ENCODE results near the gene COA8. TPM values are rescaled to one million over a fixed set of nuclear protein-coding genes. Genes with fewer than 3 reads are reported as not detected.

Gene COA8, protein sequence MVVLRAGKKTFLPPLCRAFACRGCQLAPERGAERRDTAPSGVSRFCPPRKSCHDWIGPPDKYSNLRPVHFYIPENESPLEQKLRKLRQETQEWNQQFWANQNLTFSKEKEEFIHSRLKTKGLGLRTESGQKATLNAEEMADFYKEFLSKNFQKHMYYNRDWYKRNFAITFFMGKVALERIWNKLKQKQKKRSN
- 25.9 and 29.2 TPM in 2 replicates for total RNA-seq

DNA sequence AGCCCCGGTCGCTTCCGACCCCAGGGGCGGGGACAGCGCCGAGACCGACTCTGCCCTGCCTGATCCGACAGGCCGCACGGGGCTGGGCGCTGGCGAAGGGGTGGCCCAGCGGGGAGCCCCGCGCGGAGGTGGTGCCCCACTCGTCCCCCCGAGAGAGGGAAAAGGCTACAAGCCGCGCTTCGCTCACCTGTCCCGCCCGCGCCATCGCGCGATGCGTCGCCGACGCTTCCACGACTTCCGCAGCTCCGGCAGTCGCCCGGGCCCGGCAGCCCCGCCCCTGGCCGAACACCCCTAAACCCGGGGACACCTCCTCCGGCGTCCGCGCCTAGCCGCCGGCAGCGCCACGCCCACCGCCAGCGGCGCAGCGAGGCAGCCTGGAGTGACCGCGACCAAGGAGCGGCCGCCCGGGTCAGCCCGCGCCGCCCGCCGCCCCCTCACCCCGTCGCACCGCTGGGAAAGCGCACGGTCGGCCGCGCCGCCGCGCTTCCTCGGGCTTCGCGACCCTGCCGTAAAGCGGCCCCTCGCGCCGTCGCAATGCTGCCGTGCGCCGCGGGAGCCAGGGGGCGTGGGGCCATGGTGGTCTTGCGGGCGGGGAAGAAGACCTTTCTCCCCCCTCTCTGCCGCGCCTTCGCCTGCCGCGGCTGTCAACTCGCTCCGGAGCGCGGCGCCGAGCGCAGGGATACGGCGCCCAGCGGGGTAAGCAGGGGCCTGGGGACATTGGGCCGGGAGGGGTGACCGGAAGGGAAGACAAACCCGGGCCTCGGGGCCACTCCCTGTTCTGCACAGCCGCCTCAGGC, at the start of gene COA8, which contains the start of gene BAG5:
COA8 (plus strand) TSS at position 532 of the 797 bp plus-strand sequence; CDS start at position 574, 42 bp downstream.
BAG5 (minus strand) TSS at position 229 of the 797 bp plus-strand sequence. CDS start 1,493 bp downstream, outside the sequence.
- intact Hi-C loops (cut with micrococcal nuclease), result loop anchor here (2.0 to 5.0 kb wide), 3 partner anchors 34 to 152 kb away; partner anchors contain the start of genes KLC1, TRMT61A, XRCC3 and ZFYVE21

DNA sequence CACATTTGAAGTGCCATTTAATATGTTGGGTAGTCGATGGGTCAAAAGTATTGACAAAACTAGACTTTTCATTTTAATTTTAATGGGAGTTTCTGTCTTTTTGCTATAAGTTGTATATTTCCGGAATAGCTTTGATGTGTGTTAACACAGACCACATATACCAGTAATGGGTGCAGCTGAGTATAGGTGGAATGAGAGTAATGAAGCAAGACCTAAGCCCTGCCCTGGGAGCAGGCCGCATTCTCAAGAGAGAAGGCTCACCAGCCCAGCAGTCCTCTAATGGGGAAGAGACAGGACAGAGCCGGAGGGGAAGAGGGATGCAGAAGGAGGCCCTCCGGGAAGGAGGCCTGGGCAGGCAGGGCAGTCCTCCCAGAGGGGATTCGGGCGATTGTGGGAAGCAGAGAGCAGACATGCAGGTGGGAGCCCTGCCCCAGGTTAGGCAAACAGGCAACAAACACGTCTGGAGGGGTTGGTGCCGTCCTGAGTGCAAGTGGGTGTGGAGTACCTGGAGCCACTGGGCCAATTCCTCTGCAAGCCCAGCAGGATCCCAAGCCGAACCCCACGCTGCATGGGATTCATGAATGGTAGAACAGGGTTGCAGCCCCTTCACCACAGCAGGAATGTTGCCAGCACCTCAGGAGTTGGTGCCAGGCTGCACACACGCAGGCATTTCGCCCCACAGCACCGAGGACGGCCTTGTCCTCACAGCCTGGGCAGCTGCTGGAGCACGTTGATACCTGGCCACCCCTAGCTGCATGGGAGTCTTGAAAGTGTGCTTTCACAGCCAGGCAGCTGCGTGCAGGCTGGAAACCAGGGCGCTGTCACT, 48.0 kb upstream of the COA8 start:
- intact Hi-C loops (cut with micrococcal nuclease), result no loop called here

DNA sequence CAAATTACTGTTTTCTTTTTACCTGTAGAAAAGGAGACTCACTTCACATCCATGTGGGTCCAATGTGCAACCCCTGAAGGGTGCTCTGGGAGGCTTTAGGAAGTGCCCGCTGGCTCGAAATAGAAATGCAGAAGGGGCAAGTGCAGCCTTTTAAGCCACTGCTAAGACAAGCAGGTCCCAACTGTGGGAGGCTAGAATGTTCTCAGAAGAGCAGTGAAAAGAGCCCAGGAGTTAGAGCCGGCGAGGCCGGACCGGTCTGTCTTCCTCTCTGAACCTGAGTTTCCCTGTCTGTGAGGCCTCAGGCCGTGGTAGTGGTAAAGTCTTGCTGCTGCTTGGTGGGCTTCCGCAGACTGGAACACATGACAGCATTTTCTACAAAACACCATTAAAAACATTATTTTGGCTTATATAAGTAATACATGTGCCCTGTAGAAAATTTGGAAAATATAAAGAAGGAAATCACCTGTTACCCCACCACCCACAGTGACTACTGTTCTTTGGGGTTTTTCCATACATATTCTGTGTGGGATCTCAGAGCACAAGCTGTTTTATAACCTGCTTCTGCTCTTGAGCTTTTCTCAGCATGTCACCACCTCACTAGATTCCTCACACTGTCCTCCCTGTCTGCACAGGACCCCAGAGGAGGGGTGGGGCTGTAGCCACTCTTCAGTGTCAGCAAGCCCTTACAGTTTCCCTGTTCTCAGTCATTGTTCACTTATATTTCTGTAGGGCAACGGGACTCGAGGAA, 46.2 kb upstream of the COA8 start:
- intact Hi-C loops (cut with micrococcal nuclease), result no loop called here

DNA sequence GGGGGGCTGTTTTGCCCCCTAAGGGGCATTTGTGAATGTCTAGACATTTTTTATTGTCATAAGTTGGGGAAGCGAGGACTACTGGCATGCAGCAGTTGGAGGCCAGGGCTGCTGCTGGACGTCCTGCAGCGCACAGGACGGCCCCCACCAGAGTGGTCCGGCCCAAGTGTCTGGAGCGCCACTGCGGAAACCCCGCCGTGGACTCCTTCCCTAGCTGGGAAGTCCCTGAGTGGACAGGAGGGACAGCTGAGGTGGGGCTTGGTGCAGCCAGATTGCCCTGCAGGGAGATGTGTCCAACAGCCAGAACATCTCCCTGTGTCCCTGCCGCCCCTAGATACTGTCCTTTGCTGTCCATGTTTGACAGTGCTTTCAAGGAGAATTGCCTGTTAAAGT, 45.6 kb upstream of the COA8 start:
- intact Hi-C loops (cut with micrococcal nuclease), result no loop called here

DNA sequence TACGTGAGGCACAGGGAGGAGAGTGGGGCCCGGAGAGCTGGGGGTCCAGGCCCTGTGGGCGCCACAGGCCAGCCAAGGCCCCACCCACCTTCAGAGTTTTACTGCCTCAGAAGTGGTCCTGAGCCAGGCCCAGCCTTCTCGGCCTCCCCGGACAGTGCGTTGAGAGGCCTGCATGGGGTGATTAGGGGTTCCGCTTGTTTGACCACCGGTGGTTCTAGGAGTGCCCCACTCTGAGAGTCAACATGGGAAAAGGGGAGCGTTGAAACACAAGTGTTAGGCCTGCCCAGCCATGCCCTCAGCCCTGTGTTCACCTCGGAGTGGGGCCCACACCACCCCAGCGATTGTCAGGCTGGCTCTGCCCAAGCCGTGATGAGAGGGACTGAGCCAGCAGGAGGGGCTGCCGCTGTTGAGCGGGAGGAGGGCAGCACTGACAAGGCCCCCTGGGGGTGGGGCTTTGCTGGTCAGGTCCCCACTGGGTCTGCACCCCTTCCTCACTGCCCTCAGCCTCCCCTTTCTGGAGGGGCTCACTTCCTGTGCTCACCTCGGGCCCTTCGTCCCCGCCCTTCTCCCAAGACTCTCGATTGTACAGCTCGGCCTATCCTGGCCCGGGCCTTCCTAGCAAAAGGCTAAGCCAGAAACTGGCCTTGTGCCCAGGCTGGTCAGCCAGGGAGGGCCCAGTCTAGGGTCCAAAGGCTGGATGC, 44.9 kb upstream of the COA8 start:
- intact Hi-C loops (cut with micrococcal nuclease), result loop anchor here (1.0 kb wide), 1 partner anchor 28 kb away; no protein-coding TSS in a partner anchor

DNA sequence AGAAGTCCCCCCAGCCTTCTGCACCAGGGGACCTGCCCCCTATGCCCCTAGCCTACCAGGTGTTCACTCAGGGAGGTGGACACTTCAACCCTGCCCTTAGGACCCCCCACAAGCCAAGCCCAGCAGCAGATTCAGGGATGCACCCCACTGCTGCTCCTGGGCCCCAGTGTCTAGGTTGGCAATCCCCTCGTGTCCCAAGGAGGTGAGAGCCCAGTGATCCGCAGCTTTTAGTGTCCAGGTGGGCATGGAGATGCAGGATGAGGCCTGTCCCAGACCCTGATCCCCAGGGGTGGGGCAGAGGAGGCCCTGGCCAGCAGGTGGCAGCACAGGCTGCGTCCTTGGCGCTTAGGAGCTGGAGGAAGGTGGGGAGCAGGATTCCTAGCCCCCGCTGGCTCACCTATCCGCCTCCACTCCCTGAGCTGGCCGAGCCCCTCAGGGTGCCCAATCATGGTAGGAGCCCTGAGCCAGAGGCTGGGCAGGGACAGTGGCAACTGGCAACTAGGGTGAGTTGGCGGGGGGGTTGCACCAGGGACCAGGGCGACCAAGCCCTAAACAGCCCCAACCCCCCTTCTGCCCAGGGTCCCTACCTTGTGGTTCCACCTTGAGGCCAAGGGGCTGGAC, 44.2 kb upstream of the COA8 start:
- intact Hi-C loops (cut with micrococcal nuclease), result loop anchor here (1.0 kb wide), 1 partner anchor 28 kb away; no protein-coding TSS in a partner anchor

DNA sequence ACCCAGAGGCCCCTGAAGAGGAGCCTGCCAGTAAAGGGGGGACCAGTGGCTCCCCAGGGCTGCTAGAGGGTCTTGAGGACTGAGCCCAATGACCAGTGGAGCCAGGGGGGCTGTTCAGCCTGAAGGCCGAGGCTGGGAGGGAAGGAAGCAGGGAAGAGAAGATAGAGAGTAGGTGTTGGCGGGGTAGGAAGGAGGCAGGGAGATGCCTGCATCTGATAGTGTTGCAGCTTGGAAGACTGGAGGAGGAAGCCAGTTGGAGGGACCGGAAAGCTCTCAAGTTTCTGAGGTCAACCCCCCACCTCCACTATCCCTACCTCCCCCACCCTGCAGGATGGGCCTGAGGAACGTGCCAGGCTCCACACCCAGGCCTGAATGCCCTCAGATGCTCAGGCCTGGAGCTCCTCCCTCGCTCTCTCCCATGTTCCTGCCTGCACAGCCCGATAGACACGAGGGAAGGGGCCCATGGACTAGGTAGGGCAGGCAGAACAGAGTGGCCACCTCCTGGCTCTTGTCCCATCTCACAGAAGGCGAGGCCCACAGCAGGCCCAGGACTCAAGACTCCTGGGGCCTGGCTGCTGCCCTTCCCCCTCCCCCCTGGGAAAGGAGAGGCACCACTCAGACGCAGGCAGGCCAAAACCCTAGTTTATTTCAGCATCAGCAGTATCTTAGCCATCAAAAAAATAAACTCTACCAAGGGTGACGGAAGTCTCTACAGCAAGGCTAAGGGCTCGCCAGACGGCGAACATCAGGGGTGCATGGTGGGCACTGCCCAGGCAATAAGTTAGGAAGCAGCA, 43.5 kb upstream of the COA8 start:
- intact Hi-C loops (cut with micrococcal nuclease), result no loop called here

DNA sequence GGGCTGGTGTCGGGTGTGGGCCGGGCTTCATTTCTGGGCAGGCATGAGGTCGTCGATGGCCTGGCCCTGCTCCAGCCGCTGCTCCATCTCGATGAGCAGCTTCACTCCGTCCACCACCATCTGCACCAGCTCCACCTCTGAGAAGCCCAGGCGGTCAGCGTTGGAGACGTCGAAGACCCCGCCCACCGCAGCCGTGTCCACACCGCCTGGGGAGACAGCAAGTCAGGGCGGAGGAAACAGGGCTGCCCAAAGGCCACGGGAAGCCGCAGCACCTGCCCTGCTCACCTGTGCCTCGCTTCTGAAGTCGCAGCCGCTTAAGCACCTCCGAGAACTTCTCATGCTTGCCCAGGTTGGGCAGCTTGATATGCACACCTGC, 42.9 kb upstream of the COA8 start:
- intact Hi-C loops (cut with micrococcal nuclease), result no loop called here

DNA sequence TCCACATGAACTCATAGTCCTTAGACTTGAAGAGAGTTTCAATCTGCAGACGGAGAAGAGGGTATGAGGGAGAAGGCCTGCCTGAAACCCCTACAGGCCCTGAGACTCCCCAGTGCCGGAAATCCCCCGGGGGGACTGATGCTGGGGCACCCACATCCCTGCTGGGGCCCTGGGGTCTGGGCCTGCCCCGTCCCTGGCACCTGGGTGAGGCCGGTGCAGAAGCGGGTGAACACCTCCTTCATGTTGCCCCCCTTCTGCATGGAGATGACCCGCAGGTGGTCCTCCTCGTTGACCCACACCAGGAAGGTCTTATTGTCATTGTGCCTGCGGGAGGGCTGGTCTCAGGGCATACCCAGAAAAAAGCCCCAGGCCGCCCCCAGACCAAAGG, 42.5 kb upstream of the COA8 start:
- intact Hi-C loops (cut with micrococcal nuclease), result no loop called here

DNA sequence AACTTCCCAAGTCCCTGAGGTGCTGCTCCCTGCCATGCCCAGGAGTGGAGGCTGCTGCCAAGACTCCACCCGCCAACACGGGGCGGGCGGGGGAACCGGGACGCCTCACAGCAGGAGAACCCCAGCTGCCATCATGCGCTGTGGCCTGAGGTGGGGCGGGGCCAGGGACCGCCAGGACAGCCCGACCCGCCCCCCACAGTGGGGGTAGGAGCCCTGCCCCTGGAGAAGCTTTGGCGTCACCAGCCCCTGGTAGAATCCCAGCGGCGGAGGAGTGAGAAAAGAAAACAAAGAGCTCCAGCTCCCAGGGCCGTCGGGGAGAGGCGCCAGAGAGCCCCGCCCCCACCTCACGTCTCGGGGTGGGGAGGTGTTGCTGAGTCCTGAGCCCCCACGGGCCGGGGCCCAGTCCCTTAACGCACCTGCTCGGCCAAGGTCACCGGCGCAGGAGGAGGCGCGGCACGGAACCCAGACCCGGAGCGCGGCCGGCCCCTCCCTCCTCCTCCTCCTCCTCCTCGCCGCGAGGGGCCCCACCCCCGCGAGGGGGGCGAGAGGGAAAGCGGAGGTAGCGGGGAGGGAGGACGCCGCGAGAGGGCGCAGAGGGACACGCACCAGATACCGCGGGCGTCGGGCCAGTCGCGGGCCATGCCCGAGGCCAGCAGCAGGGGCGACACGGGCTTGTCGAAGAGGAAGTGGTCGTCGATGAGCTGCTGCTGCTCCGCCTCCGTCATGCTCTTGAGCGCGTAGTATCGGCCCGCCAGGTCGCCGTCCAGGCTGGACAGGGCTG, 41.9 kb upstream of the COA8 start:
- intact Hi-C loops (cut with micrococcal nuclease), result no loop called here

DNA sequence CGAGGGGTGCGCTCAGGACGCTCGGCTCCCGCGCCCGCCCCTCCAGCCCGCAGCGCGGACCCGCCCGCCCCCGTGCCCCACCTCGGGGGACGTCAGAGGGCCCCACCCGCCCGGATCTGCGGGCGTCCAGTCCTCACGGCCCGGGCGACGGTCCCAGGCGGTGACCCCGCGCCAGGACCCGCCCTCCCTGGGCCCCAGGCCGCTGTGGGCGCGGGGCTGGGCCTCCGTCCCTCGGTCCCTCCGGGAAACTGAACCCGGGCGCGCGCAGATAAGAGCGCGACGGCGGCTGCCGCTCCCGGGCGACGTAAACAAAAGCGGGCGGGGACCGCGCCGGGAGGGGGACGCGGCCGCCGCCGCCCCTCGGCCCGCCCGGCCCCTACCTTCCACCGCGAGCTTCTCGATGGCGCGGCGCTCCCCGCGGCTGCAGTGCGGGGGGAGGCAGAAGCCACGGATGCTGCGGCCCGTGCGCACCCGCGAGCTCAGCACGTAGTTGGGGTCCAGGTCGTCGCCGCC, 41.3 kb upstream of the COA8 start:
- intact Hi-C loops (cut with micrococcal nuclease), result no loop called here

DNA sequence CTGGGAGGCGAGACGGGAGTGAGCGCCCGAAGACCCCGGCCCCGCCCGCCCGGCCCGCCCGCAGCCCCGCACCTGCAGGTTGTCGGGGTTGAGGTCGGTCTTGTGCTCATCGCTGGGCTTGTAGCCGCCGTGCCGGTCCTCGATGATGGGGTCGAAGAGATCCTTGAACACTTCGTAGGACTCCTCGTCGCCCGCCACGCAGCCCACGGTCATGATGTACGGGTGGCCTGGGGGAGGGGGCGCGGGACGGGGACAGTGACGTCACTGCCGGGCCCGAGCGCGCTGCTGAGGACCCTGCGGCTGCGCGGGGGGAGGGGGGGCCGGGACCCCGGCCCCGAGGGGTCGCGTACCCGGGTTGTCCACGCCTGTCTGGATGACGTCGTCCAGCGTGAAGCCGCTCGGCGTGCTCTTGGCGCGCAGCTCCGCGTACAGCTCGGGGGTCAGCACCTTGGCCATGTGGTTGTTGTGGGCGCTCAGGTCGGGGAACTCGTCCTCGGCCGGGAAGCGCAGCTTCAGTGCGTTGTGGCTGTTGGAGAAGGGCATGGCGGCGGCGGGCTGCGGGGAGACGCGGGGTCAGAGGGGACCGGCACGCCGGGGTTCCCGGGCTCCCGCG, 40.7 kb upstream of the COA8 start:
- intact Hi-C loops (cut with micrococcal nuclease), result no loop called here

DNA sequence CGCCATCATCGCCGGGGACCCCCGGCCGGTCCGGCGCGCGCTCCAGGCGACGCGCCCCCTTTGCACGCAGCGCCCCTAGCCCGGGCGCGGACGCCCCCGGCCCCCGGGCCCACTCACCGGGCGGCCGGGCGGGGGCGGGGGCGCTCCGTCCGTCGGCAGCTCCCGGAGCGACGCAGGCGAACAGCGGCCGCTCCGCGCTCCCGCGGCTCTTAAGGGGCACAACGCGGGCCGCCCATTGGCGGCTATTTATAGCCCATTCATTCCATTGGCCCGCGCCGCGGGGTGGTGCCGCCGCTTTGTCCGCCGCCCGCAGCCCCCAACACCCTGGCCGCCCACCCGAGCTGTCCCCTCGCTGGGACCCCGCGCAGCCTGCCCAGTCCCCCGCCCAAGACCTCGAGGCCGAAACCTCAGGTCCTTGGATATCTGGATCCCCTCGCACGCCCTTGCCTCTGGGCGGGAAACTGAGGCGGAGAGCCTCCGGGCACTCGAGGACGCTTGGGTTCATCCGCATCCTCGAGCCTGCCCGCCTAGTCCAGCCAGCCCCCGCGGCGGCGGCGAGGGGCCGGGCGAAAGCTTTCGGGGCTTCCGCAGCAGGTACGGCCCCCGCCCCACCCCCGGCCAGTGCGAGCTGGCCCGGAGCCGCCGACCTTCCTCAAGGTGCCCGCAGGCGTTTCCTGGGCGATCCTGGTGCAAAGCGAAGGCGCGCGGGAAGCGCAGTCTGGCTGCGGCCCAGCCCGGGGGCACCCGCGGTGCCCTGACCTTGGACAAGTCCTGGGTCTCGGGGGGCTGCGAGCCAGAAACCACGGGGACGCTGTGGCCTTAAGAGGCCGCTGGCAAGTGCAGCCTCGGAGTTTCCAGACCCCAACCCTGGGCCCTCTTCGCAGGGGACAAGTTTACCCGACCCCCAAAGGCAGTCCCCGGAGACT, 39.8 kb upstream of the COA8 start, which contains the start of gene CKB:
CKB (minus strand) TSS at position 182 of the 926 bp plus-strand sequence. CDS start 337 bp downstream, outside the sequence.
- intact Hi-C loops (cut with micrococcal nuclease), result no loop called here

DNA sequence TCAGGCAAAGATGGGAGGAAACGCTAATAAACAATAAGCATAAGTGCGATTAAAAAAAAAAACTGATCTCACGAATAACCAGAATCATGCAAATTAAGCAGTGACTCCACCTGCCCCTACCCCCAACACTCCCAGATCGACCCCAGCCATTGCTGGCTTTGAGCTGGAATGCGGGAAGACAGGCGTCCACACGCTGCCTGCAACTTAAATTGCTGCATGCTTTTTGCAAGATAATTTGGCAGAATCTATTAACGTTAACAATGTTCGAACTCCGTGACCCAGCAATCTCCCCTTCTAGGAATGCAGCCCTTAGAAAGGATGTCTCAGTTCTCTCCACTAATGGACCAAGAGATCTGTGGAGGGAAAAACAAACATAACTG, 39.2 kb upstream of the COA8 start:
- intact Hi-C loops (cut with micrococcal nuclease), result no loop called here

DNA sequence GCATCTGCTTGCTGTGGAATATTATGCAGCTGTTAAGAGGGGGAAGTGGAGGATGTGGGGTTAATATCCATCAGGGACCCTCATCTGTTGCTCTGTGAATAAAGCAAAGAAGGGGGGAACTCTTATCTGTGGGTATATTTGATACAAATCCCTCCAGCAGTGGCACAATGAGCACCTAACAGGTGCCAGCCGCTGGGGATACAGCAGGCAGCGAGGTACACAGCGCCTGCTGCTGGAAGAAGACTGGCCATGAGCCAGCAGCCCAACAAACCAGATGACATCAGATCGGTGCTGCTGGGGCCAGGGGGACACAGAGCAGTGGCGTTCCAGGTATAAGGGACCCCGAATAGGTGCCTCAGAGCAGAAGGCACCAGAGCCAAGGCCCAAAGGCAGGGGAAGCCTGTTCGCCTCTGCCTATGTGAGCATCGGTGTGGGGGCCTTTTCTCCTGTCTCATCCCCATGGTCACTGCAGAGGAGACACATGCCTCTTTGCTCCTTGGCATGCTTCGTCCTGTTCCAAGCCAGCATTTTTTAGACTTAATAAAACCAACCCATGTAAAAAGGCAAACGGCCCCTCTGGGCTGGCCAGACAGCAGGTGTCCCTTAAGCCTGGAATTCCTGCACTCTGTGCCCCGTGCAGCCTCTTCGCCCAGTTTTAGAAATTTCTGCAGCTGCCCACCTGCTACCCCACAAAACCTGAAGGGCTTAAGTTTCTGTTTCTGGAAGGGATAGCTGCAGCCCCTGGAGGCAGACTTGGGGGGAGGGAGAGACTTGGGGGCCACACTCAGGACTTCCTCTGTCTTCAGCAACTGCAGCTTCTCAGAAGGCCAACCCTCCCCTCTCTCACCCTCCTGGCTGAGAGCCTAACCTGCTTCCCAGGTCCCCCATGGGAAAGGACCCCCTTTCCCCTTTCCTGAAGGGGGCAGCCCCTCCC, 38.5 kb upstream of the COA8 start:
- intact Hi-C loops (cut with micrococcal nuclease), result no loop called here
